Measurements from ENCODE around the gene BICRA.

GRCh38 chr19:47633996-47634395 is 25.1 kb downstream of the BICRA start:
- TF ChIP-seq CTCF (IDR thresholded peaks at IDR 0.05; ENCODE audit: low read length) (no peak), EZH2phosphoT487 (IDR thresholded peaks at IDR 0.05; ENCODE audit: low read length) (no peak)
